Activated CD8-positive, alpha-beta memory T cell treated with anti-CD3 and anti-CD28 coated beads for 24 hours (primary cell): ENCODE results near the gene LEMD1.
"Not testable (repeated sequence)": the region's sequence is repeated elsewhere in the genome, so short reads cannot be mapped to it uniquely, and the experiment has no call there.

Experiments
- DNase-seq: peaks from one replicate; pipeline ENCODE4 v3.0.0-alpha.2; 2020

Gene LEMD1

DNA sequence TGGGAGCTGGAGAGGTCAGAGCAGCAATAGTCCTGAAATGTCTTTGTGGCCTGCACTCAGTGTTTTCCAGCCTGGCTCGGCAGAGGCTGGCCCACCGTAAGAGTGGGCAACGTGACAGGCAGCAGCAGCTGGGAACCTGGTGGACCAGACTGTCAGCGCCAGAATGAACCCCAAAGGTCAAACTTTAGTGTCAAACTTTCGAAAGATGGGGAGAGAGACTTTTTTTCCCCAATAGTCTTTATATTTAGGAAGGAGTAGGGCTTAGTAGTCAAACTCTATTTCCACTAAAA, 23.7 kb upstream of the LEMD1 start:
- DNase-seq: no peak

DNA sequence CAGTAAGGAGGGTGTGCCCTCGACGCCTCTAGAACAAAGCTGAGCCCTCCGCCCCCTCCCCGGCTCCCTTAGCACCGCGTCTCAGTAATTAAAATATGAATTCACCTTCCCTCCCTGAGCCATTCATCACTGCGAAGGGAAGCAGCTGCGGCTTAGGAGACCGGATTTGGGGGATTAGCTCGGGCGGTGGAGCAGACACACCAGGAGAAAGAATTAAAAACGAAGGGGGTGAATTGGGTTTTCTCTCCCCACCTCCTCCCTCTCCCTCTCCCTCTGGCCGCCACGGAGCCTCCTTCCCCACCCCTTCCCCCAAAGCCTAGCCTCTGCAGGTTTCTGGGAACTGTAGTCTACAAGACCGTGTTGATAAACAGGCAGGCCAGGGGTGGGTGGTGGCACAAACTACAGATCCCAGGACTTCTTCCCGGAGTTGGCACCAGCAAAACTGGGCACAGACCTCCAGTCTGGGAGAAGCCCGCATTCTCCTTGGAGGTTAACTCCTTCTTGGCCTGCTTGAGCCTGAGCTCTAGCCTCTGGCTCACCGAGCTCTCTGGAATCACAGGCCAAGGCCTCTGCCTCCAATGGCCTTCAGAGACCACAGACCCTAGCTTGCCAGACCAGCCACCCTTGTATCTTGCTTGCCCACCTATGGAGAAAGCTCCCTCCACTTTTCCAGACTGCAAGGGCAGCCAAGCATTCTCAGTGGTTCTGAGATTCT, 23.2 kb upstream of the LEMD1 start:
- DNase-seq: no peak

DNA sequence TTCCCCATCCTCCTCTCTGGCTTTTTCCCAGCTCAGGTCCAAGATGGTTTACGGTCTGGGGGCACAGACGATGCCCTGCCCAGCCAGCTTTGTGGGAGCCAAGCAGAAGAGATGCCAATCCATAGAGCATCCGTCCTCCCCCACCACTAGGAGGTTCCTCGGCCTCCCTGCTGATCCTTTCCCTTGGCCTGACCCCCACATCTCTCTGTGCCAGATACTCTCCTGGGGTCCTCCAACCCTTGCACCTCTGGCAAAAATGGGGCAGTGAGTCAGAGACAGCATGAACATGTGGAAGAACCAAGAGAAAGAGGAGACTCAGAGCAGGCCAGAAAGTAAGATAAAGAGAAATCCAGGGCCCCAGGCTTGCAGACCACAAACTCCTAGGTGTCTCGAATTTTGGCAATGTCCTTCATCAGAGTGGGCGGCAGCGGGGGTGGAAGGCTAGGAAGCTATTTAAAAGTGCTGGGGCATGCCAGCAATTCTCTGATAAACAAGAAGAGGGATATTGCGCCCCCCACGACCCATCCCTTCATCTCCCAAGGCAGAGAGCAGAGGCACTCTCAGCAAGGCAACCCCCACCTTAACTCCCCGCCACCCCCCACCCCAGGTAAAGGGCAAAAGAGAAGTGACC, 22.6 kb upstream of the LEMD1 start:
- DNase-seq: no peak

DNA sequence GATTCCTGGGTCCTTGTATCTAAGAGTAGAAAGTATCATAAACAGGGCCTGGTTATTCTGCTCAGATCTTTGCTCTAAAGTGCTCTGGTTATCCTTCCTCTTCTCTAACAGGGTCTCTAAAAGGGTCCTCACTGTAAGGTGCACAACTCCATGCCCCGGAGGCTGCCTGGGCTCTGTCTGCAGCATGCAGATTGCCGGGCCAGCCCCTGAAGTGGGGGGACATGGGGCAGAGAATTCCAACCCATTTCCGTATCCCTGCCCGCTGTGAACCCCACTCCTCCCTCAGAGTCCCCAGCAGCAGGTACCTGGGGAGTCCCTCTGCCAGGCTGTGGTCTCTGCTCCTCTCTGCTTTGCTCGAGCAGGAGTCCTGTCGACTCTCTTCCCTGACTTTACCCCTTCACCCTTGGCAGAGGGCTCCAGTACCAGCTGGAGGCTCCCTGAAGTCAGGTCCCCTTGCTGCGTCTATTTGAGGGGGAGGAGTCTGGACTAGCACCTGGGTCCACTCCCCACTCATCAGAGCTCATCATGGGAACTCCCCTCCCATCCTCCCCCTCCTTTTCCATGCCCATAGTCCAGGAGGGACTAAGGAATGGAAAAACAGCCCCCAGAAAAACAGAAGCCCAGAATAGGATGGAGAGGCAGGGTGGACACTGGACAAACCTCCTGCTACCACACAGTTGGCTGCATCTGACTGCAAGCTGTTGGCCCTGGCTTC, 21.9 kb upstream of the LEMD1 start:
- DNase-seq: no peak

DNA sequence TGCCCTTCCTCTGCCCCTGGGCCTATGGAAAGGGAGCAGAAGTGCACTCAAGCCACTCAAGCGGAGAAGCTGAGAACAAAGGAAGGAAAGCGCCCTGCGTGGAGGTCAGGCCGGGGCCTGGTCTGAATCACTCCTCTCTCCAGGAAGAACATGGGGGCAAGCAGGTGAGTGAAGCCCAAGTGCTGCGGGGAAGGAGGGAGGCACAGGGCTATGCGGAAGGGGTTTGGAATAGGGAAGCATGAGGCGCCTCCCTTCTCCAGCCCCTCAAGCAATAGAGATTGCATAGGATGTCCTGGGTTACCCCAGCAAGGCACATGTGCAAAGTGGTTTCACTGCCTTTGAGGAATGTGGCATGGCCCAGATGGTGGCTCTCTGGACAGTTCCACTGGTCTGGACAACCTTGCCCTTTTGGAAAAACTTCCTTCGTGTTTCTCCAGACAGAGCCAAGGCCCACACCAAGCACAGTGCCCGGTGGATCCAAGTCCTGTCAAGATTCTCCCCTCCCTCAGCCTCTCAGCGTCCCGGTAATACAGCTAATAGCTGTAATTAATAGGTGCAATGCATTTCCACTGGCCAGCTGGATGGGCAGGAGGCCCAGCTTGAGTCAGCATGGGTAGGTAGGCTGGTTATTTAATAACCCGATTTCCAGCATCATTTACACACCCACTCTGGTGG, 20.3 kb upstream of the LEMD1 start:
- DNase-seq: no peak

DNA sequence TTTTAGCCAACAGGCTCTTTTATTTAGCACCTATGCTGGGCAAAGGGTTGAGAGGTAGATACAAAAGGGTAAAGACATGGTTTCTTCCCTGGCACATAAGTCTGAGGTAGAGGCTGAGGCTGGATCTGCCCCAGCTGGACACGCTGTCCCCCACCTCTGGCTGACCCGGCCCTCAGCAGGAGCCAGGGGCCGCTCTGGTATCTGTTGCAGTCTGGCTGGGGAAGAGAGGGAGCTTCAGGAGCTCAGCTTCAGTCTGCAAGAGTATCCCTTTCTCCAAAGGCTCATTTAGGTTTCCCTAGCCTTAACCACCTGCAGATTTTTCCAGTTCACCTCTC, 19.8 kb upstream of the LEMD1 start:
- DNase-seq: no peak

DNA sequence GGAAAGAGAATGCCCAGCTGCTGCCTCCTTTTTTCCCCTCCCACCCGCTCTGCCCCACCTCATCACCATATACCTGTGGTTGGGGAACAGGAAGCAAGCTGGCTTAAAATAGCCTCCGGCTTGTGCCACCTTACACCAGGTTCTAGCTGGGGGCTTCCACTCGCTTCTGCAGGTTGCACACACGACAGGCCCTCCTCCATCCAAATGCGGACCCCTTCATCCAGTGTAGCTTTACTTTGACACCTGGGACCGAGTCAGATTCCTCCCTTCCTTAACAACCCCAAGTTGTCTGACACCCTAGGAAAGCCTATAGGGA, 19.4 kb upstream of the LEMD1 start:
- no peak for DNase-seq

DNA sequence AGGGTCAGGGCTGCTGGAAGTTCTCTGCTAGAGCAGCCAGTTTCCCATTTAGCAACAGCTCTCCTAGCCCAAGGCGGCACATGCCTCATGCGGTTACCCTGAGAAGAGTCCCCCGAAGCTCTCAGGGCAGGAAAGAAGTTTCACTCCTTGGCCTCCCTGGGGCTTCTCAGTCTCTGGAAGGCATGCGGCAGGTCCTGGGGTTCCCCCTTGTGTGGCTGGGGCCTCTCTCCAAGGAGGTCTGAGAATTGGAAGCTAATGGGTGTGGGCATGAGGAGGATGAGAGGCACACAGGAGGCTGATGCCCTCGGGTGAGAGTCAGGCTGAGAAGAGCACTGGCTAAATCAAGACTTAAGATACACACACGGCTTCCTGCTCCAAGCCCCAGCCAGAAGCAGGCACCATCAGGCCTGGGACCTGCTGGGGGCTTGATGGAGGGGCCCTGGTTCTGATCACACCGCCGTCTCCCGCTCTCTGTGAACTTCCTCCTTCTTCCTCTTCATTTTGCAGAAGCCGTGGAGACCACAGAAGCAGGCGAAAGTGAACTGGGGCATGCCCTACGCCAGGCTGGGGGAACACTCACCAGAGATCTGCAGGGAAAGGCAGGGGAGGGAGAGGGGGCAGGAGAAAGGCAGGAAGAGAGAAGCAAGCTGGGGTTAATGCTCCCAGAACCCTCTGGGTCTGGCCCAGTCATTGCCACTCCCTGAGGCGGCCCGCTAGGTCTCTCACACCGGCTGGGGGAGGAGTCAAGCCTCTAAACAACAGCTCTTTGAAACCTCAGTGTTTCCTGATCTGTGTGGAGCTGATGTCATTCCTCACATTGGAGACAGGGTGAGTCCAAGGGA, 18.8 kb upstream of the LEMD1 start:
- peak; percentile 86 for DNase-seq

DNA sequence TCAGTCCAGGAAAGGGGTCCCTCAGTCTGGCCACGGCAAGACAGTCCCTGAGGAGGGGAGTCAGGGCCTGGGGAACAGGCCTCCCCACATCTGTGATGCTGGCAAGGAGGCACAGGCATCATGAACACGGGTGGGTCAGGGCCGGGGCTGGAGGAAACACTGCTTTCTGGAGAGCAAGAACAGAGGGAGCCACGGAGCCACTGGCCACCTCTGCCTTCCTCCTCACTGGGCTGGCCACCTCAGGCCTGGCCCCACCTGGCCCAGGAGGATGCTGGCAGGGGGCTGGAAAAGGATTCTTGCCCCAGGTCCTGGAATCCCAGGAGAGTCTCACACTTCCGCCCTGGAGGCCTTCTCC, 18.2 kb upstream of the LEMD1 start:
- DNase-seq: no peak

DNA sequence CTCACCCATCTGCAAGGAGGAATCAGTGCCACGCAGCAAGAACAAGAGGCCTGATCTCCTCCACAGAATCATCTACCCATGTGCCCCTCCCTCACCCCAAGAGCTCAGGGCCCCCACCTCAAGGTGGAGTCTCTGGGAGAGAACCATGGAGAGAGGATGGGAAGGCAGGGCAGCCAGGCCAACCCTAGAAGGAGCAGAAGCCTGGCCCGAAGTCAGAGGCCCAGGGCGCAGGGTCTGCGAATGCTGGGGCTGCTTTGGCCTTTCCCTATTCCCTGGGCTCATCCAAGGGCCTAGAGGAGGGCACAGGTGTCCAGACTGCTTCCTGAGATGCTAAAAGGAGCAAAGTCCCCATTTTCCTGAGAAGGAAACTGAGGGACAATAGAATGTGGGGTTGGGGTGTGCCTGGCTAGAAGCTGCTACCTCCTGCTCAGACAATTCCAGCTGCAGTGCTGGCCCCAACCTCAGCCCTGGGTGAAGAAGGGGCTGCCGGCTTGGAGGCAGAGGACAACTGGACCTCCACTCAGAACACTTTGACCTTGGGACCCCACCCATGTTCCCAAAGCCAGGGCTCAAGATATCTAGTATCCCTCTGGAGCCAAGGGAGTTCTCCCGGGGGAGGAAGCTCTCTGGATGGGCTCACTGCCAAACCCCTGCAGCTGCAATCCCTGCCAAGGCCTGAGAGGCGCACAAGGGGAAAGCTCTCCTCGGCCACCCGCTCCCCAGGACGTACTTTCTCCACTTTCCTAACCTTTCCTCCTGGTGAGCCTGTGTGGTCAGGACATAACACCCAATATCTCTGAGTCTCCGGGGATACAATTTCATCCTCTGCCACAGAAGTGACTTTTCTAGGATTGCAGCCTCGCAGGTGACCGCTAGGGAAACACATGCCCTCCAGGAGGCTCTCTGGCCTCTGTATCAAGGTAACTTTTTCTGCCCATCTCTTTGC, 16.6 kb upstream of the LEMD1 start:
- no peak for DNase-seq

DNA sequence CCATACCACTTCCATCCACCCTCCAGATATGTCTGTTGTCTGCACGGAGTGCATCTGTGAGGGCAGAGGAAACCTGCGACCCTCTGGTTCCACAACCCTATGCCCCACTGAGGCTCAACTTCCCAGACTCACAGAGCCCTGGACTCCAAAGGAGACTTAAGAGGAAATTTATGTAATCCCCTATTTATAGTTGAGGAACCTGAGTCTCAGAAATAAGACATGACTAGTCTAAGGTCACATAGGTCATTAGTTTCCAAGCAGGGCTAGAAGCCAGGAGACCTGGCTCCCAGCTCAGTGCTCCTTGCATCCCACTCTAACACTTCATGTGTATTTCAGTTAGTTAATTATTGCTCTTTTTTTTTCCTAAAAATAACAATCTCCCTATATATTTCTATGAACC, 15.7 kb upstream of the LEMD1 start:
- no peak for DNase-seq

DNA sequence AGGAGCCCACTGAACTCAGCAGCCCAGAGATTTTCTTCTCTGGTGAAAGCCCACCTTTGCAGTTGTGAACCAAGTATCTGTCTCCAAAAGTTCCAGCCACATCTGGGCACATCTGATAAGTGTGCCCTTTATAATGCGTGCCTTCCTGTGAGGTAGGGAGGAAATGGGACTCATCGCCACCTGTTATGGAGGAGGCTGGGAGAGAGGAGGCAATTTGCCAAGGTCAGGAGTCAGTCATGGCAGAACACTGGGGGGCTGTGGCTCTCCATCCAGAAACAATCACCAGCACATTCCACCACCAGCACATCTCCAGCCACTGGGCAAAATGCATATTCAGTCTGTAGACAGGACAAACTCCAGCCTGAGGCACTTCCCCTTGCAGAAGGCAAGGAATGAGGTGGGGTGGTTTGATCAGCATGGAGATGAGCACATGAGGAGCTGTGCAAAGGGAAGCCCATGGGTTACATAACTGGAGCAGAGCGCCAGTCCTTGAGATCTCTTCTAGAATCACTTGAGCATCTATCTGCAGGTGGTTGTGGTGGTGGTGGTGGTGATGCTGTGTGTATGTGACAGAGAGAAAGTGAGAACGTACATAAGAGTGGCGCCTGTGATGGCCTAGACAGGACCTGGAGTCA, 15.0 kb upstream of the LEMD1 start:
- no peak for DNase-seq

DNA sequence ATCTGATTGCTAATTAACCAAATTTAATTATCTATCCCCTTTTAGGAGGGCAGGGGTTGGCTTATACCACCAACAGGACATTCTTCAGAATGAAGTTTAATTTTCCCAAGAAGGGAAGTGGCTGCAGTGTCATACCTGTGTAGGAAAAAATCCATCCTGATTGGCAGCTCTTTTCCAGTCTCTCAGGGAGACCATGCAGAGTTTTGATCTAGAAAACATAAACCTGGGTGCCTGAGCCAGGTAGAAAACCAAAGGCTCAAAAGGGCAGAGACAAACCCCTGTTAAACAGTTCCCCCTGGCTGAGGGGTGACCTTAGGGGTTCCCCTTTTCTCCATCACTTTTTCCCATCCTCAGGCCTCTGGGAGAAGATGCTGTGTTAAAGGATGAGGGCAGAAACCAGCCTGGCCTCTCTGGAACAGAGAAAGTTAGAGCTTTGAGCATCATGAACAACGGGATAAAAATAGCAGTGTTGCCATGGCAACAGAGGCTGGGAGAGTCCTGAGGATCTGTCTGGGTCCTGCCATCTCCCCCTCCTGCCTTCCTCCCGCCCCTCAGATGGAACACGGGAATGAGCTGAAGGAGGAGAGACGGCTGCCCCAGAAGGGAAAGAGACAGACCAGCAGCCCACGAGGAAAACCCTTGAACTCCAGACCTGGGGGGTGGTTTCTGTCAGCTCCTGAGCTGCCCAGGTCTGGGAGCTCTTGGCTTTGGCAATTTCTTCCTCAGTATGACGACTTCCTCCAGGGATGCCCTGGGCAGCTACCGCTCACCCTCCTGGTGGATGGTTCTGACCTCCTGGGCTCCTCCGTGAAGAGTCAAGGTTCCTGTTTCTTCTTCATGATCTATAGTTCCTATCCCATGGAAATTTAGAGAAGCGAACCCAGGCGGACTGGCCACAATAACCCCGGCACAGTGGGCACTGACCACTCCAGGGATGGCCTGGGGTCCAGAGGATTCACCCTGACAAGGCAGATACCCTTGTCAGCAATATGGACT, 14.0 kb upstream of the LEMD1 start:
- no peak for DNase-seq

DNA sequence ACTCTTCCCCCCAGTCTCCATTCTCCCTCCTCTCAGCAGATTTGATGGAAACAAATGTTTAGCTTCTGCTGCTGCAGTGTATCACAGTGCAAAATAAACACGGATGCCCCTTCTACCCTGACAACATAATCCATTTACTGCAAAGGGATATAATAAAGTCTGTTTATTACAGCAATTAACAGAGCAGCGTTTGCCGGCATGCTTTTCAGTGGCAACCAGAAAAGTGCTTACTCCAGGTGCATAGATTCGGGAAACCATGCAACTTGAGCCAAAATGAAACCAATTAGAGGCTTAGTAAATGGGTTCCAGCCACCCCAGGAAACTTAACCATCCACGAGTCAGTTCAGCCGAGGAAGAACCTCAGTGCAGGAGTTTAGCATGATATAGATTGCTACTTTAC, 12.9 kb upstream of the LEMD1 start:
- DNase-seq: no peak

DNA sequence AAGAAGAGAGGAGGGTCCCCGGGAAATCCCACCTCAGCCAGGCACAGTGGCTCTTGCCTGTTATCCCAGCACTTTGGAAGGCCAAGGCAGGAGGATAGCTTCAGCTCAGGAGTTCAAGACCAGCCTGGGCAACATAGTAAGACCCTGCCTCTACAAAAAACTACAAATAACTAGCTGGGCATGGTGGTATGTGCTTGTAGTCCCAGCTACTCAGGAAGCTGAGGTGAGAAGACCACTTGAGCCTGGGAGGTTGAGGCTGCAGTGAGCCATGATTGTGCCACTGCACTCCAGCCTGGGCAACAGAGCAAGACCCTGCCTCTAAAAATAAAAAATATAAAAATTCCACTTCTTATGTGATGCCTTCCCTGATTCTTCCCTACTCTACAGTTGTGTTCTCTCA, 10.8 kb upstream of the LEMD1 start:
- DNase-seq: not testable (repeated sequence)

DNA sequence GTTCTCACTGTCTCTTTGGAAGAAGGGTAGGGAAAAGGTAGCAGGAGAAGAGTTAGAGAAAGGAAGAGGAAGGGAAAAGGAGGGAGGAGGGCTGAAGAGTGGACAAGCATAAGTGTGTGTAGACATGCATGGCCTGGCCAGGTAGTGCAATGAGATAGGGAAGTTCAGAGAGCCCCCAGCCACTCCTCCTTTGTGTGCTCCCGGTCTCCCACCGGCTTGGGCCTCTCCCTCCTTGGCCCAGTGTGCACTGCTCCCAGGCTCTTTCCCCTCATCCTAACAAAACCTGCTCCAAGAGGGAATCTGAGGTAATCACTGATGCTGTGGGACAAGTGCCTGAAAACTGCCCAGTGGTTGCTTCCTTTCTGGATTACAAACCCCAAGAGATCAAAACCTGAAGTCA, 10.3 kb upstream of the LEMD1 start:
- no peak for DNase-seq

DNA sequence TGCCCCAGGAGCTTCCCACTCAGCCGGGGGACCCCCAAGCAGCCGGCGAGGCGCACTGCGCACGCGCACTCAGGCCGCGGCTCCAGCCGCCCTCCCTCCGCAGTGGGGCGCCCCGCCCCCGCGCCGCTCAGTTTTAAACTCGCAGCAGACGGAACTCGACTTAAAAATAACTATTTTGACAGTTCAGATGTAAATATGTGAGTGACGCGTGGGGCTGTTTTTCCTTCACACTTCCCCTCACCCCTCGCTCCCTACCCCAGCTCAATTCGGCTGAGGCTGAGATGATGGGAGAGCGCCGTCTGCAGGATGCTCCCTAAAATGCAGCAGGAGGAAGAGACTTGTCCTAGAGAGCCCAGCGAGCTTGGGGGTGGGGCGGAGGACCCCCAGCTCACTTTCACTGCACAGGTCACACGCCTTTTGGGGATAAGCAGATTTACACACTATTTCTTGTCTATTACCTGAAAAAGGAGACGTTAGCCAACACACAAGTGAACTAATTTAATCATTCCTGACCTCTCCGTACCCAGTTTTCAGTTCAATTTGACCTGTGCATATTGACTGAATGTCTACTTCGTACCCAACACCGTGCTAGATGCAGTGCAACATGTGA, 8.9 kb upstream of the LEMD1 start:
- peak; percentile 86 for DNase-seq

DNA sequence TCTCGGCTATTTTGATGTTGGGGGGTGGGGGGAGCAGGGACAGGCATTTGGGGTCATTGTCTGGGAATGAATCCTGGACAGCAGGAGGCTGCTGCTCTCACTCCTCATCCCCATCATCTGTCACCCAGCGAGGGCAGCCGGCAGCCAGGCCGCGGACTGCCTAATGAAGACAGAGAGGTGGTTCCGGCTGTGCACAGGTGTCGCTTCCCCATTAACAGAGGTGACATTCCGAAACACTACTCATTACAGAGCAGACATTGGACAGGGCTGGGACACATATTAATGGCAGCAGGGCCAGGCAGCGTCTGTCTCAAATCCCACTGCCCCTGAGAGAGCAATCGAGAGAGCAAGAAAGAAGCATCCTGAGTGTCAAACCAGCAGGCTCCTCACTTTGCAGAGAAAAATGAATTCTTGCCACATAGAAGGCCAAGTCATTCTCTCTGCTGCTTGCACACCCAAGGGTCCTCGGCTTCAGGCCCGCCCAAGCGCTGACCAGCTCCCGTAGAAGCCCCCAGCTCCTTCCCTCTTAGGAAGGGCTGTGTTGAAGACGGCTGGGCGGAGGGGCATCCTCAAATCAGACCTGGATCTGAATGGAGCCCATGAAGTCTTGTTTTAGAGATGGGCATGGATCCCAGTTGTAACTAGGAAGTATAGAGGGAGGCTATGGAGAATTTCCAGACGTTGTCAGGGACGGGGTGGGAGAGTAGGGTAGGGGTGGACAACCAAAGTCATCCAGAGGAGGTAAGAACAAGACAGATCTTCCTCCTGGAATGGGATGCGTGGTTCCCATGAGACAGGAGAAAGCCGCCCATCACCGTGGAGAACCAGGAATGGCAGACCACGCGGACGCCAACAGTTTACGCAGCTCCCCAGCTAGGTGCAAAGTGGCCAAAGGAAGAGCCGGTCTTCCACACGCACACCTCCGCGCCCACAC, 8.2 kb upstream of the LEMD1 start:
- DNase-seq: no peak
